ENCODE measurements around the gene CDC42BPA. TPM values are rescaled to one million over a fixed set of nuclear protein-coding genes. Genes with fewer than 3 reads are reported as not detected.

CDC42BPA gene
- total RNA-seq, 1 experiment from 2014 or later, result 25.2 TPM

GRCh38 chr1:227363825-227364224 is 45.5 kb upstream of the CDC42BPA start:
- CTCF ChIA-PET, result interaction anchor here (0.6 kb wide), 1 partner anchor 308 kb away, joined by 3 read pairs; no protein-coding TSS in a partner anchor
- DNase-seq (ENCODE audit: low spot score) (no peak), ATAC-seq (no peak)
- Mint-ChIP-seq H3K9me3 (no peaks in the 10 kb centered on the region), H3K4me3 (no peak overlapping the region), H3K27ac (no peak overlapping the region), H3K36me3 (no peaks in the 10 kb centered on the region), H3K27me3 (ENCODE audit: low read depth) (no peaks in the 10 kb centered on the region; the same call in 1 of the 2 replicates), H3K4me1 (peaks cover 4% of the 10 kb centered on the region; the same call in 1 of the 2 replicates)
- POLR2A ChIA-PET, result no interaction called here
- no peak for TF ChIP-seq ZNF532 (CRISPR knock-in tag; IDR thresholded peaks at IDR 0.05; ENCODE audit: borderline replicate concordance)
- TF ChIP-seq FOXP4 (CRISPR knock-in tag; IDR thresholded peaks at IDR 0.05), result no peak
- no peak for TF ChIP-seq ZNF138 (CRISPR knock-in tag; conservative IDR thresholded peaks at IDR 0.05)
- TF ChIP-seq ZNF512 (CRISPR knock-in tag; IDR thresholded peaks at IDR 0.05; ENCODE audit: borderline replicate concordance), result no peak
- no peak for TF ChIP-seq NR1H2 (CRISPR knock-in tag; IDR thresholded peaks at IDR 0.05)
- no peak for TF ChIP-seq ZMAT4 (CRISPR knock-in tag; IDR thresholded peaks at IDR 0.05)
- TF ChIP-seq FOXJ3 (CRISPR knock-in tag; IDR thresholded peaks at IDR 0.05; ENCODE audit: borderline replicate concordance), result no peak
- TF ChIP-seq SMAD3 (CRISPR knock-in tag; IDR thresholded peaks at IDR 0.05; ENCODE audit: borderline replicate concordance), result no peak

- POLR2A ChIA-PET, result no interaction called here
- Mint-ChIP-seq H3K4me1 (peaks cover 8% of the 10 kb centered on the region), H3K27me3 (ENCODE audit: low read depth) (no peaks in the 10 kb centered on the region; the same call in 1 of the 2 replicates), H3K27ac (no peak overlapping the region), H3K9me3 (no peaks in the 10 kb centered on the region), H3K36me3 (no peaks in the 10 kb centered on the region), H3K4me3 (no peak overlapping the region)
- ATAC-seq, result no peak
- no peak for DNase-seq (ENCODE audit: low spot score)
- CTCF ChIA-PET, result no interaction called here
- TF ChIP-seq GTF2I (CRISPR knock-in tag; conservative IDR thresholded peaks at IDR 0.05) (no peak), E2F1 (CRISPR knock-in tag; IDR thresholded peaks at IDR 0.05) (no peak), ZNF396 (CRISPR knock-in tag; IDR thresholded peaks at IDR 0.05; ENCODE audit: borderline replicate concordance) (no peak), ZMAT4 (CRISPR knock-in tag; IDR thresholded peaks at IDR 0.05) (no peak), ATF6 (CRISPR knock-in tag; IDR thresholded peaks at IDR 0.05) (no peak)
These were observed 43.7 kb upstream of the CDC42BPA start for GRCh38 chr1:227362039-227362438.
